ENCODE measurements around the gene ZFPM1.

ZFPM1 gene

DNA sequence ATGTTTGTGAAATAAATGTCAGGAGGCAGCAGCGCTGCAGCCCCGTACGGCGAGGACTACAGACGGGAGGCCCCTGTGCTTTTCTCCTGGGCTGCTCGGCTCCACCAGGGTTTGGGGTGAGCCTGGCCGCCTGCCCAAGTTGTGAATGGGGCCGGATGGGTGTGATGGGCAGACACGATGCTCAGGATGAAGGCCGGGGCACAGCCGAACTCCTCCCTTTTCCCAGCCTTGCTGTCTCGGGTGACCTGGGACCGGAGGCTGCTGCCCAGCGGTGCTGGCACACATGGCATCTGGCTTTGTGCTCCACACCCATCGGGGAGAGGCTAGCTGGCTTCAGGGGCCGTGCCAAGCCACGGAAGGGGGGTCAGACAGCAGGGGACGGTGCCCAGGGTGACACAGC, 34.2 kb upstream of the ZFPM1 start:
- DNase-seq: no peak

DNA sequence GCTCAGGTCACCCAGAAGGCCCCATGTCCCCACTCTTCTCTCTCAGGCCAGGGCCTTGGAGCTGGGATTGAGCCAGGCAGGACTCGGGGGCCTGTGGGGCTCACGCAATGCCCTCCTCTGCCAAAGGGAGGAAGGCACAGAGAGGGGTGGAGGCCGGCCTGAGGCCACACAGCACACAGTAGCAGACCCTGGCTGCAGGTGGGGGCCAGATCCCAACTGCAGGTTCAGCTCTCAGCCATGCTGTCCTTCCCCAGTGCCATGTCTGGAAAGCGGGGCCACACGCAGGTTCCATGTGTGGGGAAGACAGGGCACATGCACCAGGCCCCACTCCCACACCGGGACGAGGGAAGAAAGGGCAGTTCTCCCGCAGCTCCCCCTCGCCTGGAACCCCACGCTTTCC, 33.3 kb upstream of the ZFPM1 start:
- no peak for DNase-seq

DNA sequence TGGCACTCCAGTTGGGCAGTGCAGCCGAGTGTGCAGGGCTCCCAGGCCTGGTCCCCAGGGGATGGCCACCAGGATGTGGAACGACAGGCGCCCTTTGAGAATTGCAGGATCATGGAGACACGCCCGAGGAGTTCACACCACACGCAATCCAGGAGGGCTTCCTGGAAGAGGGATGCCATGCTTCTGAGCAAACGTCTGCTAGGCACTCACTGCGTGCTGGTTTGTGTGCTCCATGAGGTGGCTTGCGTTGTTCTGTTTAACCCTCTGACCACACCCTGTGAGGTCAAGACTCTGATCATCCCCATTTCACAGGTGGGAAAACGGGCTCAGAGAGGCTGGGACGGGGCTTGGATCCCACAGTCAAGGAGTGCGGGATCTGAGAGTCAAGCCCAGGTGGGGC, 32.6 kb upstream of the ZFPM1 start:
- DNase-seq: no peak

DNA sequence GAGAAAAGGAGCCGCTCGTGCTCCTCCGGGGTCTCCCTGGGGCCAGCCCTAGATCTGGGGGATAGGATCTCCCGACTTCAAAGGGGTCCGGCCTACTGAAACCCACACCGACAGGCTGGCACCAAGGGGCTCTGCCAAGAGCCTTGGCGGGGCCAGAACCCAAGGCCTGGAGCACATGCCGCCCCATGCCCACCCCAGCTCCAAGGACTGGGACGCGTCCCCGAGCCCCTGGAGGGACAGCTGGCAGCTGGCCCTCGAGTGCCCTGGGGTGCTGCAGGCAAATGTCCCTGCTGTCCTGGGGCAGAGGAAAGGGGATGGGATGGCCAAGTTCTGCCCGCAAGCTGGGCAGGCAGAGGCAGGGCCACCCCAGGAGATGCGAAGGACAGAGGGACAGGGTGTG, 31.8 kb upstream of the ZFPM1 start:
- no peak for DNase-seq

DNA sequence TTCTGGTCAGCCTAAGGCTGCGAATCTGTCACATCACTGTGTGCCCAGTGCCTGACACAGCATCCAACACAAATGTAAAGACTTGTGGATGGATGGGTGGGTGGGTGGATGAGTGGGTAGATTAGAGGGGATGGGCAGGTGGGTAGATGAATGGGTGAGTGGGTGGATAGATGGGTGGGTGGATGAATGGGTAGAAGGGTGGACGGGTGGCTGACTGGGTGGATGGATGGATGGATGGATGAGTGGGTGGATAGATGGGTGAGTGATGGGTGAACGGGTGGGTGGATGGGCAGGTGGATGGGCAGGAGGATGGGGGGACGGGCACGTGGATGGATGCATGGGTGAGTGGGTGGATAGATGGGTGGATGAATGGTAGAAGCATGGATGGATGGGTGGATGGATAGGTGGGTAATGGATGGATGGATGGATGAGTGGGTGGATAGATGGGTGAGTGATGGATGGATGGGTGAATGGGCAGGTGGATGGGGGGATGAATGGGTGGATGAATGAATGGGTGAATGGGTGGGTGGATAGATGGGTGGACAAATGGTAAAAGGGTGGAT, 31.1 kb upstream of the ZFPM1 start:
- DNase-seq: no peak

DNA sequence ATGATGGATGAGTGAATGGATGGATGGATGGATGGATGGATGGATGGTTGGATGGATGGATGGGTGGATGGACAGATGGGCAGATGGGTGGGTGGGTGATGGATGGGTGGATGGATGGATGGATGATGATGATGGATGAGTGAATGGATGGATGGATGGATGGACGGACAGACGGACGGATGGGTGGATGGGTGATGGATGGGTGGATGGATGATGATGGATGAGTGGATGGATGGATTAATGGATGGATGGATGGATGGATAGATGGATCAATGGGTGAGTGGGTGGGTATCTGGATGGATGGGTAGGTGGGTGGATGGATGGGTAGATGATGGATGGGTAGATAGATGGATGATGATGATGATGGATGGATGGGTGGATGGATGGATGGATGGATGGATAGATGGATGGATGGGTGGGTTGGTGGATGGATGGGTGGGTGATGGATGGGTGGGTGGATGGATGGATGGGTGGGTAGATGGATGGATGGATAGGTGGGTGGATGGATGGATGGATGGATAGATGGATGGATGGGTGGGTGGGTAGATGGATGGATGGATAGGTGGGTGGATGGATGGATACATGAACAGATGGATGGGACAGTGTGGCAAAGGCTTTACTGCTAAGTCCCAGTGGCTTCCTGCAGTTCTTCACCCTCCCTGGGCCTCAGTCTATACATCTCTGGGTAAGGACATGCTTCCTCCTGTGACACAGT, 30.2 kb upstream of the ZFPM1 start:
- no peak for DNase-seq

DNA sequence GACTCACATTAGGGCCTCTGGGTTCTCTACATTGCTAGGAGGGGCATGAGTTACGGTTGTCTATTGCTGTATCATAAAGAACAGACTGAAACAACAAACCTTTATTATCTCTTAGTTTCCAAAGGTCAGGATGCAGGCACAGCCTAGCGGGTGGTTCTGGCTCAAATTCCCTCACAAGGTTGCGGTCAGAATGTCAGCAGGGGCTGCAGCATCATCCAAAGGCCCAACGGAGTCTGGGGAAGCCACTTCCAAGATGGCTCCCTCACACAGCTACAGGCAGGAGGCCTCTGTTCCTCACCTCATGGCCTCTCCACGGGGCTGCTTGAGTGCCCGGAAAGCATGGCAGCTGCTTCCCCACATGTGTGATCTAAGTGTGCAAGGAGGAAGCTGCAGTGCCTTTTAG, 29.6 kb upstream of the ZFPM1 start:
- no peak for DNase-seq

DNA sequence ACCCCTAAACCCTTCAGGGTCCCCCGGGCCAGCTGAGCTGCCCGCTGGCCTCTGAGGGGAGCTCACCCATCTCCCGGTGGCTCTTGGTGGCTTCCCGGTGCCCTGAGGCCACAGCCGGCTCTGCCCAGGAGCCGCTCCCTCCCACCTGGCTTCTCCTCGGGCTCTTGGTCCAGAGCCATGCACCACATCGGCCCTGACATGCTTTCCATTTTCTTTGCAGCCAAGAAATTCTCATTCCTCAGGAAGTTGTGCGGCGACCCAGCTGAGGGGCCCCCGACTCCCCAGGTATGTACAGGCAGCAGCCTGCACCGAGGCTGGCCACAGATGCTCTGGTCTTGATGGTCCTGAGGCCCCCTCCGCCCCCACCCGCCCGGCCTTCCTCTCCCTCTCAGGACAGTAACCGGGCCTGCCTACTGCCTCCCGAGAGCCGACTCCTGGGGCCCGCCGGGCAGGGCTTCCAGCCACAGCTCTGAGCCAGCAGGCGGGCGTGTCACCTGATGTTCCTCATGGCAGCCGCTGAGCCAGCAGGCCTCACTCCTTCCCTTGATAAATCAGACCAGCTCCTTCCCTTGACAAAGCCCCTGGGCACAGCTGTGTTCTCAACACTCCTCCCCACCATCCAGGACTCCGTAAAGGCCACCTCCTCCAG, 28.4 kb upstream of the ZFPM1 start:
- DNase-seq: no peak

DNA sequence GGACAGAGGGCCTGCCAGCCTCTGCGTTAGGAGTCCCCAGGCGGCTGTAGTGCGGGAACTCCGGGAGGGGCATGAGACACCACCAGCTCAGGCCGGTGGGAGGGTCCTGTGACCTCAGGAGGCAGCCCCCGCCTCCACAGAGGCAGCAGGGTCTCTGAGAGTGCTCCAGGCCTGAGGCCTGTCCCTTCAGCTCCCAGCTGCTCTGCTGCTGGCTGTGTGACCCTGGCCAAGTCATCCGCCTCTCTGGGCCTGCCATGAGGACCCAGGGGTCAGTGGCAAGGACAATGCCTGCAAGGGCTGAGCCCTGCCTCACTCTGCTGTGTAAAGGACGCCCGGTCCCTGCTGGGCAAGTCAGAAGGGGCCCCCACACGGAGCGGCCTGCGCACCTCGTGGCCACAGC, 27.1 kb upstream of the ZFPM1 start:
- no peak for DNase-seq

DNA sequence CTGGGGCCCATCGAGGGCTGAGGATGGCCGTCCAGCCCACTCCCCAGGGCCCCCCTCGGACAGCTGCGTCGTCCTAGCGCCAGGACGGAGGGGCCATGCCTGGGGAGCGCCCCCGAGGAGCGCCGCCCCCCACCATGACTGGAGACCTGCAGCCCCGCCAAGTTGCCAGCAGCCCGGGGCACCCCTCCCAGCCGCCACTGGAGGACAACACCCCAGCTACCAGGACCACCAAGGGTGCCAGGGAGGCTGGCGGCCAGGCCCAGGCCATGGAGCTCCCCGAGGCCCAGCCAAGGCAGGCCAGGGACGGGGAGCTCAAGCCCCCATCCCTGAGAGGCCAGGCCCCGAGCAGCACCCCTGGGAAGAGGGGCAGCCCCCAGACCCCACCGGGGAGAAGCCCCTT, 25.7 kb upstream of the ZFPM1 start:
- DNase-seq: no peak

DNA sequence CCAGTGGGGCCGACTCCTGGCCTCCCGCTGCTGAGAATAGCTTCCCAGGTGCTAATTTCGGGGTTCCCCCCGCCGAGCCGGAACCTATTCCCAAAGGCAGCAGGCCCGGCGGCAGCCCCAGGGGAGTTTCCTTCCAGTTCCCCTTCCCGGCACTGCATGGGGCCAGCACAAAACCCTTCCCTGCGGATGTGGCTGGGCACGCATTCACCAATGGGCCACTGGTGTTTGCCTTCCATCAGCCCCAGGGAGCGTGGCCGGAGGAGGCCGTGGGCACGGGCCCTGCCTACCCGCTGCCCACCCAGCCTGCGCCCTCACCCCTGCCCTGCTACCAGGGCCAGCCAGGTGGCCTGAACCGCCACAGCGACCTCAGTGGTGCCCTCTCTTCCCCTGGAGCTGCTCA, 24.9 kb upstream of the ZFPM1 start:
- no peak for DNase-seq

DNA sequence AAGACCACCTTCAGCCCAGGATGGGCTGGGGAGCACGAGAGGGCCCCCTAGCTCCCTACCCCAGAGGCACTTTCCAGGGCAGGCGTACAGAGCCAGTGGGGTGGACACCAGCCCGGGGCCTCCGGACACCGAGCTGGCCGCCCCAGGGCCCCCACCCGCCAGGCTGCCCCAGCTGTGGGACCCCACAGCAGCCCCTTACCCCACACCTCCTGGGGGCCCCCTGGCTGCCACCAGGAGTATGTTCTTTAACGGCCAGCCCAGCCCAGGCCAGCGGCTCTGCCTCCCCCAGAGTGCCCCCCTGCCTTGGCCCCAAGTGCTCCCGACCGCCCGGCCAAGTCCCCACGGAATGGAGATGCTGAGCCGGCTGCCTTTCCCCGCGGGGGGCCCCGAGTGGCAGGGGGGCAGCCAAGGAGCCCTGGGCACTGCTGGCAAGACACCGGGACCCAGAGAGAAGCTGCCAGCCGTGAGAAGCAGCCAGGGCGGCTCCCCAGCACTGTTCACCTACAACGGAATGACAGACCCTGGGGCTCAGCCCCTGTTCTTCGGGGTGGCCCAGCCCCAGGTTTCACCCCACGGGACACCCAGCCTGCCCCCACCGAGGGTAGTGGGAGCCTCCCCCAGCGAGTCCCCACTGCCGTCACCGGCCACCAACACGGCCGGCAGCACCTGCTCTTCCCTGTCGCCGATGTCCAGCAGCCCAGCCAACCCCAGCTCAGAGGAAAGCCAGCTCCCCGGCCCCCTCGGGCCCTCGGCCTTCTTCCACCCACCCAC, 24.3 kb upstream of the ZFPM1 start:
- DNase-seq: no peak

DNA sequence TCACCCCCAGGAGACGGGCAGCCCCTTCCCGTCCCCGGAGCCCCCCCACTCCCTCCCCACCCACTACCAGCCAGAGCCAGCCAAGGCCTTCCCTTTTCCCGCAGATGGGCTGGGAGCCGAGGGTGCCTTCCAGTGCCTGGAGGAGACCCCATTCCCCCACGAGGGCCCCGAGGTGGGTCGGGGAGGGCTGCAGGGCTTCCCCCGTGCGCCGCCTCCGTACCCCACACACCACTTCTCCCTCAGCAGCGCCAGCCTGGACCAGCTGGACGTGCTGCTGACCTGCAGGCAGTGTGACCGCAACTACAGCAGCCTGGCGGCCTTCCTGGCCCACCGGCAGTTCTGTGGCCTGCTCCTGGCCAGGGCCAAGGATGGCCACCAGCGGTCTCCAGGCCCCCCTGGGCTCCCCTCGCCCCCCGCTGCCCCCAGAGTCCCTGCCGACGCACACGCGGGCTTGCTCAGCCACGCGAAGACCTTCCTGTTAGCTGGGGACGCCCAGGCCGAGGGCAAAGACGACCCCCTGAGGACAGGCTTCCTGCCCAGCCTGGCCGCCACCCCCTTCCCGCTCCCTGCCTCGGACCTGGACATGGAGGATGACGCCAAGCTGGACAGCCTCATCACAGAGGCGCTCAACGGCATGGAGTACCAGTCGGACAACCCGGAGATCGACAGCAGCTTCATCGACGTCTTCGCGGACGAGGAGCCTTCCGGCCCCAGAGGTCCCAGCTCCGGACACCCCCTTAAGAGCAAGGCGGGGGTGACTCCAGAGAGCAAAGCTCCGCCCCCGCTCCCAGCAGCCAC, 23.5 kb upstream of the ZFPM1 start:
- no peak for DNase-seq

DNA sequence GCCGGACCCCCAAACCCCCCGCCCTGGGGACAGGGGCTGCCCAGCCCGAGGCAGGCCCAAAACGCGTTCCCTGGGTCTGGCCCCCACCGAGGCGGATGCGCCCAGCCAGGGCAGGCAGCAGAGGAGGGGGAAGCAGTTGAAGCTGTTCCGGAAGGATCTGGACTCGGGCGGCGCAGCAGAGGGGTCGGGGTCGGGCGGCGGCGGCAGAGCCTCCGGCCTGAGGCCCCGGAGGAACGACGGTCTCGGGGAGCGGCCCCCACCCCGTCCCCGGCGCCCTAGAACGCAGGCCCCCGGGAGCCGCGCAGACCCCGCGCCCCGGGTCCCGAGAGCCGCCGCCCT, 22.9 kb upstream of the ZFPM1 start:
- DNase-seq: no peak

DNA sequence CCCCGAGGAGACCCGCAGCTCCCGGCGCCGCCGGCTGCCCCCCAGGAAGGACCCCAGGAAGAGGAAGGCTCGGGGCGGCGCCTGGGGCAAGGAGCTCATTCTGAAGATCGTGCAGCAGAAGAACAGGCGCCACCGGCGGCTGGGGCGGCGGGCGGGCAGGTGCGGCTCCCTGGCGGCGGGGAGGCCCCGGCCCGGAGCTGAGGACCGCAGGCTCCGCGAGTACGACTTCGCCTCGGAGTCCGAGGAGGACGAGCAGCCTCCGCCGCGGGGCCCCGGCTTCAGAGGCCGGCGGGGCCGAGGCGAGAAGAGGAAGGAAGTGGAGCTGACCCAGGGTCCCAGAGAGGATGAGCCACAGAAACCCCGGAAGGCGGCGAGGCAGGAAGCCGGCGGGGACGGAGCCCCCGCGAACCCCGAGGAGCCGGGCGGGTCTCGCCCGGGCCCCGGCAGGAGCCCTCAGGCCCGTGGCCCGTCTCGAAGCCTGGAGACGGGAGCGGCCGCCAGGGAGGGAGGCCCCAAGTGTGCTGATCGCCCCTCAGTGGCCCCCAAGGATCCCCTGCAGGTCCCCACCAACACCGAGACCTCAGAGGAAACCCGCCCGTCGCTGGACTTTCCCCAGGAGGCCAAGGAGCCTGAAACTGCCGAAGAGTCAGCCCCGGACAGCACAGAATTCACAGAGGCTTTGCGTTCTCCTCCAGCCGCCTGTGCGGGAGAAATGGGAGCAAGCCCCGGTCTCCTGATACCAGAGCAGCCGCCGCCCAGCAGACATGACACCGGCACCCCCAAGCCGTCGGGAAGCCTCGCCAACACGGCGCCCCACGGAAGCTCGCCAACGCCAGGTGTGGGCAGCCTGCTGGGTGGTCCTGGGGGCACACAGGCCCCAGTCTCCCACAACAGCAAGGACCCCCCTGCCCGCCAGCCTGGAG, 22.3 kb upstream of the ZFPM1 start:
- DNase-seq: peak; percentile 53

DNA sequence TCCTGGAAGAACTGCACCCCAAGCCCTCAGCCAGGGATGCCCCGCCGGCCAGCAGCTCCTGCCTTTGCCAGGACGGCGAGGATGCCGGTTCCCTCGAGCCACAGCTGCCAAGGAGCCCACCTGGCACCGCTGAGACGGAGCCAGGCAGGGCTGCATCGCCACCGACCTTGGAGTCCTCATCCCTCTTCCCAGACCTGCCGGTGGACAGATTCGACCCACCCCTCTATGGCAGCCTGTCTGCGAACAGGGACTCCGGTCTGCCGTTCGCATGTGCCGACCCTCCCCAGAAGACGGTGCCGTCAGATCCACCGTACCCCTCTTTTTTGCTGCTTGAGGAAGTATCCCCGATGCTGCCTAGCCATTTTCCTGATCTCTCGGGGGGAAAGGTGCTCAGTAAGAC, 21.4 kb upstream of the ZFPM1 start:
- no peak for DNase-seq

DNA sequence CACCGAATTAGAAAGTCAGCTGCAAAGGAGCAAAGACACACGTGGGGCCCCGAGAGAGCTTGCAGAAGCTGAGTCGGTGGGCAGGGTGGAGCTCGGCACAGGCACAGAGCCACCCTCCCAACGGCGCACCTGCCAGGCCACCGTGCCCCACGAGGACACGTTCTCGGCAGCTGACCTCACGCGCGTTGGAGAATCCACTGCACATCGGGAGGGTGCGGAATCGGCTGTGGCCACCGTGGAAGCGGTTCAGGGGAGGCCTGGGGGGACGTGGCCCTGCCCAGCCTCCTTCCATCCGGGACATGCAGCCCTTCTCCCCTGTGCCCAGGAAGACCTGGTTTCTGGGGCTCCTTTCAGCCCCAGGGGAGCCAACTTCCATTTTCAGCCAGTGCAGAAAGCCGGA, 20.9 kb upstream of the ZFPM1 start:
- no peak for DNase-seq

DNA sequence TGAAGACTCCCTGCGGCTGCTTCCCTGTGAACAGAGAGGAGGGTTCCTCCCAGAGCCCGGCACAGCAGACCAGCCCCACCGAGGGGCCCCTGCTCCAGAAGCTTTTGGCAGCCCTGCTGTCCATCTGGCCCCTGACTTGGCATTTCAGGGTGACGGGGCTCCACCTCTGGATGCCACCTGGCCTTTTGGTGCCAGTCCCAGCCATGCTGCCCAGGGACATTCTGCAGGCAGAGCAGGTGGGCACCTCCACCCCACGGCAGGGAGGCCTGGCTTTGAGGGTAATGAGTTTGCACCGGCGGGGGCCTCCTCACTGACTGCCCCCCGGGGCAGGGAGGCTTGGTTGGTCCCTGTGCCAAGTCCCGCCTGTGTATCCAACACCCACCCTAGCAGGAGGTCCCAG, 20.3 kb upstream of the ZFPM1 start:
- no peak for DNase-seq

DNA sequence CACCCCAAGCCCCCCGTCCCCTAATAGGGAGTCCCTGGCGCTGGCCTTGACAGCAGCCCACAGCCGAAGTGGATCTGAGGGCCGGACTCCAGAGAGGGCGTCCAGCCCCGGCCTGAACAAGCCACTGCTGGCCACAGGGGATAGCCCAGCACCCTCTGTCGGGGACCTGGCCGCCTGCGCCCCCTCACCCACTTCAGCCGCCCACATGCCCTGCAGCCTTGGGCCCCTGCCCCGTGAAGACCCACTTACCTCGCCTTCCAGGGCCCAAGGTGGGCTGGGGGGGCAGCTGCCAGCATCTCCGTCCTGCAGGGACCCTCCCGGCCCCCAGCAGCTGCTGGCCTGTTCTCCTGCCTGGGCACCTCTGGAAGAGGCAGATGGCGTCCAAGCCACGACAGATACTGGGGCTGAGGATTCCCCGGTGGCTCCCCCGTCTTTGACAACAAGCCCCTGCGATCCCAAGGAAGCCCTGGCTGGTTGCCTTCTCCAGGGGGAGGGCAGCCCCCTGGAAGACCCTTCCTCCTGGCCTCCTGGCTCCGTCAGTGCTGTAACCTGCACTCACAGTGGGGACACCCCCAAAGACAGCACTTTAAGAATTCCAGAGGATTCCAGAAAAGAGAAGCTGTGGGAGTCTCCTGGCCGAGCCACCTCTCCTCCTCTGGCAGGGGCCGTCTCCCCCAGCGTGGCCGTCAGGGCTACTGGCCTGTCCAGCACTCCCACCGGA, 19.3 kb upstream of the ZFPM1 start:
- DNase-seq: no peak

DNA sequence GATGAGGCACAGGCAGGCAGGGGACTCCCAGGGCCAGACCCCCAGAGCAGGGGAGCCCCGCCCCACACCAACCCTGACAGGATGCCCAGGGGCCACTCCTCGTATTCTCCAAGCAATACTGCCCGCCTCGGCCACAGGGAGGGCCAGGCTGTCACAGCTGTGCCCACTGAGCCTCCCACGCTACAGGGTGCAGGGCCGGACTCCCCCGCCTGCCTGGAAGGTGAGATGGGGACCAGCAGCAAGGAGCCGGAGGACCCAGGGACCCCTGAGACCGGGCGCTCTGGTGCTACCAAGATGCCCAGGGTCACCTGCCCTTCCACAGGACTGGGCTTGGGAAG, 18.8 kb upstream of the ZFPM1 start:
- DNase-seq: no peak

DNA sequence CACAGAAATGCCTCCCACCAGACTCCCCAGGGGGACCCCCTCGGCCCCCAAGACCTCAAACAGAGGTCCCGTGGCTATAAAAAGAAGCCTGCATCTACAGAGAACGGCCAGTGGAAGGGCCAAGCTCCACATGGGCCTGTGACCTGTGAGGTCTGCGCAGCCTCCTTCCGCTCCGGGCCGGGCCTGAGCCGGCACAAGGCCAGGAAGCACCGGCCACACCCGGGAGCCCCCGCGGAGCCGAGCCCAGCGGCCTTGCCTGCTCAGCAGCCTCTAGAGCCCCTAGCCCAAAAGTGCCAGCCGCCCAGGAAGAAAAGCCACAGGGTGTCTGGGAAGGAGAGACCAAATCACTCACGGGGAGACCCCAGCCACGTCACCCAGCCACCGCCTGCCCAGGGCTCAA, 18.3 kb upstream of the ZFPM1 start:
- DNase-seq: no peak

Measured in activated CD8-positive, alpha-beta memory T cell treated with anti-CD3 and anti-CD28 coated beads, Interleukin-2, amount 50 U/mL, for 4 hours (primary cell).